ENCODE results near the gene APOC1.
"Not testable (repeated sequence)": the region's sequence is repeated elsewhere in the genome, so short reads cannot be mapped to it uniquely, and the experiment has no call there.

APOC1 gene

GRCh38 chr19:44924243-44924725 lies 9.9 kb downstream of the APOC1 start:
- DNase-seq, result no peak

GRCh38 chr19:44925114-44925891 lies 10.9 kb downstream of the APOC1 start:
- DNase-seq, result no peak

- not testable (repeated sequence) for DNase-seq
Observed at GRCh38 chr19:44926245-44927077, 12.1 kb downstream of the APOC1 start.

- DNase-seq, result no peak
Observed at GRCh38 chr19:44927746-44928145, 13.3 kb downstream of the APOC1 start.

GRCh38 chr19:44930088-44930487 lies 15.7 kb downstream of the APOC1 start:
- DNase-seq, result no peak

GRCh38 chr19:44931541-44931940 lies 17.1 kb downstream of the APOC1 start:
- no peak for DNase-seq

GRCh38 chr19:44939668-44940067 lies 25.3 kb downstream of the APOC1 start:
- no peak for DNase-seq

GRCh38 chr19:44942067-44942571 lies 27.7 kb downstream of the APOC1 start, which contains the start of gene APOC4:
APOC4 (plus strand) TSS chr19:44942237; CDS start chr19:44942278, 41 bp downstream.
- no peak for DNase-seq

GRCh38 chr19:44943801-44944249 lies 29.4 kb downstream of the APOC1 start:
- DNase-seq, result no peak

- no peak for DNase-seq
Observed at GRCh38 chr19:44947041-44947581, 32.7 kb downstream of the APOC1 start.

- DNase-seq, result no peak
Observed at GRCh38 chr19:44948237-44948636, 33.8 kb downstream of the APOC1 start.

- DNase-seq, result no peak
Observed at GRCh38 chr19:44948763-44949374, 34.5 kb downstream of the APOC1 start.

GRCh38 chr19:44949550-44949949 lies 35.1 kb downstream of the APOC1 start:
- DNase-seq, result no peak

- DNase-seq, result peak; percentile 84
Observed at GRCh38 chr19:44951179-44952159, 37.1 kb downstream of the APOC1 start.

GRCh38 chr19:44954278-44954648 lies 39.9 kb downstream of the APOC1 start:
- no peak for DNase-seq

GRCh38 chr19:44954649-44955504 lies 40.5 kb downstream of the APOC1 start, which contains the start of gene CLPTM1:
CLPTM1 (plus strand) TSS chr19:44955380; CDS start chr19:44955396, 16 bp downstream.
- DNase-seq, result peak; percentile 97

- DNase-seq, result no peak
Observed at GRCh38 chr19:44955505-44956439, 41.4 kb downstream of the APOC1 start.

GRCh38 chr19:44957526-44957925 lies 43.1 kb downstream of the APOC1 start:
- no peak for DNase-seq

GRCh38 chr19:44958090-44958489 lies 43.7 kb downstream of the APOC1 start:
- DNase-seq, result no peak

Measured in CD4-positive, alpha-beta T cell treated with Interleukin-17A for 1 hour (primary cell).